ACC112 (cell line): ENCODE results near the gene AMOTL2.
A peak's percentile ranks its signal among the peaks of the same experiment; 100 is the strongest.

ENCODE experiments used
- H2AFZ ChIP-seq: fragments of 200-600 bp; sonication (generic); one replicate; pipeline ENCODE4 v1.6.0; 2017; ENCODE audit warnings: antibody characterized with exemption, low read length; ENCODE audit not compliant: unreplicated experiment
- H3K27ac ChIP-seq: fragments of 200-600 bp; sonication (generic); 2 replicates; pipeline ENCODE4 v1.5.1; 2014; ENCODE audit warnings: low read depth, mild to moderate bottlenecking, antibody characterized with exemption, low read length, moderate library complexity
- H3K27me3 ChIP-seq: fragments of 200-600 bp; sonication (generic); 2 replicates; pipeline ENCODE4 v1.6.1; 2014; ENCODE audit warnings: mild to moderate bottlenecking, antibody characterized with exemption, low read length, moderate library complexity, mixed read lengths; ENCODE audit not compliant: insufficient read depth
- H3K36me3 ChIP-seq: fragments of 200-600 bp; sonication (generic); 2 replicates; pipeline ENCODE4 v1.6.1; 2016; ENCODE audit warnings: mild to moderate bottlenecking, antibody characterized with exemption, low read length, moderate library complexity, mixed read lengths; ENCODE audit not compliant: insufficient read depth
- H3K4me1 ChIP-seq: fragments of 200-600 bp; sonication (generic); one replicate; pipeline ENCODE4 v1.6.1; 2016; ENCODE audit warnings: low read length, mixed read lengths; ENCODE audit not compliant: insufficient read depth, unreplicated experiment, control insufficient read depth
- H3K4me3 ChIP-seq: fragments of 200-600 bp; sonication (generic); 2 replicates; pipeline ENCODE4 v1.5.1; 2014; ENCODE audit warnings: mild to moderate bottlenecking, low read depth, low read length
- H3K79me2 ChIP-seq: fragments of 200-600 bp; sonication (generic); one replicate; pipeline ENCODE4 v1.6.0; 2016; ENCODE audit warnings: low read length; ENCODE audit not compliant: control insufficient read depth, unreplicated experiment, insufficient read depth

The AMOTL2 gene

GRCh38 chr3:134357261-134357913 is 16.9 kb downstream of the AMOTL2 start:
- H3K79me2 ChIP-seq = peaks cover 27% of the 10 kb centered on the region
- H2AFZ ChIP-seq = no peak overlapping the region
- peaks cover 65% of the 10 kb centered on the region for H3K36me3 ChIP-seq
- peak overlapping the region; percentile 84 for H3K27ac ChIP-seq
- H3K4me3 ChIP-seq = peak overlapping the region; percentile 59
- H3K27me3 ChIP-seq = no peaks in the 10 kb centered on the region
- peaks cover 61% of the 10 kb centered on the region for H3K4me1 ChIP-seq

- Histone ChIP-seq H3K27me3 (no peaks in the 10 kb centered on the region), H3K27ac (peak overlapping the region; percentile 84), H3K4me3 (peak overlapping the region; percentile 24; the same call in 1 of the 2 replicates), H3K4me1 (peaks cover 63% of the 10 kb centered on the region), H3K36me3 (peaks cover 57% of the 10 kb centered on the region), H3K79me2 (peaks cover 19% of the 10 kb centered on the region), H2AFZ (no peak overlapping the region)
These were observed 17.7 kb downstream of the AMOTL2 start for GRCh38 chr3:134356411-134357040.

- peaks cover 15% of the 10 kb centered on the region for H3K79me2 ChIP-seq
- no peak overlapping the region for H3K4me3 ChIP-seq
- peak overlapping the region; percentile 7; the same call in 1 of the 2 replicates for H3K27ac ChIP-seq
- H3K27me3 ChIP-seq = no peaks in the 10 kb centered on the region
- H2AFZ ChIP-seq = no peak overlapping the region
- H3K36me3 ChIP-seq = peaks cover 49% of the 10 kb centered on the region
- peaks cover 56% of the 10 kb centered on the region for H3K4me1 ChIP-seq
These were observed 18.8 kb downstream of the AMOTL2 start for GRCh38 chr3:134355416-134355815.

GRCh38 chr3:134354612-134355251 is 19.5 kb downstream of the AMOTL2 start:
- Histone ChIP-seq H3K27me3 (no peaks in the 10 kb centered on the region), H3K36me3 (peaks cover 42% of the 10 kb centered on the region), H3K4me3 (no peak overlapping the region), H3K27ac (peak overlapping the region; percentile 7; the same call in 1 of the 2 replicates), H2AFZ (no peak overlapping the region), H3K79me2 (peaks cover 15% of the 10 kb centered on the region), H3K4me1 (peaks cover 49% of the 10 kb centered on the region)

- Histone ChIP-seq H3K36me3 (peaks cover 35% of the 10 kb centered on the region), H3K27me3 (no peaks in the 10 kb centered on the region), H3K27ac (0 out of 2 replicates have a peak overlapping the region, but pooled peaks have one; percentile 2), H3K79me2 (peaks cover 15% of the 10 kb centered on the region), H3K4me3 (no peak overlapping the region), H3K4me1 (peaks cover 42% of the 10 kb centered on the region), H2AFZ (no peak overlapping the region)
These were observed 20.2 kb downstream of the AMOTL2 start for GRCh38 chr3:134353831-134354611.

- Histone ChIP-seq H3K27ac (no peak overlapping the region), H3K79me2 (peaks cover 15% of the 10 kb centered on the region), H3K4me1 (peaks cover 35% of the 10 kb centered on the region), H3K27me3 (no peaks in the 10 kb centered on the region), H2AFZ (no peak overlapping the region), H3K36me3 (peaks cover 35% of the 10 kb centered on the region), H3K4me3 (no peak overlapping the region)
These were observed 20.9 kb downstream of the AMOTL2 start for GRCh38 chr3:134353171-134353825.

GRCh38 chr3:134352031-134352671 is 22.1 kb downstream of the AMOTL2 start:
- Histone ChIP-seq H3K27ac (no peak overlapping the region), H3K36me3 (peaks cover 29% of the 10 kb centered on the region), H3K4me1 (peaks cover 24% of the 10 kb centered on the region), H3K79me2 (peaks cover 11% of the 10 kb centered on the region), H3K27me3 (no peaks in the 10 kb centered on the region), H3K4me3 (no peak overlapping the region), H2AFZ (no peak overlapping the region)

- Histone ChIP-seq H3K4me1 (peaks cover 17% of the 10 kb centered on the region), H3K36me3 (peaks cover 24% of the 10 kb centered on the region), H3K27ac (no peak overlapping the region), H3K4me3 (no peak overlapping the region), H3K79me2 (peaks cover 3% of the 10 kb centered on the region), H3K27me3 (no peaks in the 10 kb centered on the region), H2AFZ (no peak overlapping the region)
These were observed 22.8 kb downstream of the AMOTL2 start for GRCh38 chr3:134351427-134351826.

GRCh38 chr3:134350861-134351311 is 23.4 kb downstream of the AMOTL2 start:
- Histone ChIP-seq H3K27ac (no peak overlapping the region), H2AFZ (no peak overlapping the region), H3K4me3 (no peak overlapping the region), H3K79me2 (no peaks in the 10 kb centered on the region), H3K4me1 (peaks cover 13% of the 10 kb centered on the region), H3K27me3 (no peaks in the 10 kb centered on the region), H3K36me3 (peaks cover 23% of the 10 kb centered on the region)
